ENCODE measurements around the gene APCDD1.

The APCDD1 gene

DNA sequence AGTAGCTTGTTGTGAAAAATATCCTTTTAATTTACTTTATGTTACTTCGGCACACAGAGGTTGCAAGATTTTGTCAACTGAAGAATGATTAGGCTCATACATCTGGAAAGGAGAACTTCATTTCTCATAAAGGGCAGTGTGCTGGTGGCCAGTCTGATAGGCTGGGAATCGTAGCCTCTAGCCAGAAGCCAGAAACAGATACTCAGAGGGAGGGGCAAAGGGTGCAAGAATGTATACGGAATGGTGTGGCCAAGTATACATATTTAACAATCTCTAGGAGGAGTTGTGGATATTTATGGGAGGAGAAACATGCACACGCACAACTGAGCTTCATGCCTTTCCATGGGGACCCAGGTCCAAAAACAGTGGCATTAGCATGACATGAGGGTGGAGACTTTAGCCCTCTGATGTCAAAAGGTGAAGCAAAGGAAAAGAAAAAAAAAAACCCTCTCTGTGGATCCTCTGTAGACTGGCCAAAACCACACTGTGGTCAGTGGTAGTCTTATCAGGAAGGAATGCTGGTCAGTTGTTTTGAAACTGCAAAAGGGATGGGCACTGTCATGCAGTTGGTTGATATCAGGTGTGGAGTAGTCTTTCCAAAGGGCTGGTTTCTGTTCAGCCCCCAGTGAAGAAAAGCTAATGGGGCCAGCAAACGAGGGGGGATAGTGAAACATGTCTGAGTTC is 34.9 kb upstream of the APCDD1 start:
- TF ChIP-seq, protein P1, sequence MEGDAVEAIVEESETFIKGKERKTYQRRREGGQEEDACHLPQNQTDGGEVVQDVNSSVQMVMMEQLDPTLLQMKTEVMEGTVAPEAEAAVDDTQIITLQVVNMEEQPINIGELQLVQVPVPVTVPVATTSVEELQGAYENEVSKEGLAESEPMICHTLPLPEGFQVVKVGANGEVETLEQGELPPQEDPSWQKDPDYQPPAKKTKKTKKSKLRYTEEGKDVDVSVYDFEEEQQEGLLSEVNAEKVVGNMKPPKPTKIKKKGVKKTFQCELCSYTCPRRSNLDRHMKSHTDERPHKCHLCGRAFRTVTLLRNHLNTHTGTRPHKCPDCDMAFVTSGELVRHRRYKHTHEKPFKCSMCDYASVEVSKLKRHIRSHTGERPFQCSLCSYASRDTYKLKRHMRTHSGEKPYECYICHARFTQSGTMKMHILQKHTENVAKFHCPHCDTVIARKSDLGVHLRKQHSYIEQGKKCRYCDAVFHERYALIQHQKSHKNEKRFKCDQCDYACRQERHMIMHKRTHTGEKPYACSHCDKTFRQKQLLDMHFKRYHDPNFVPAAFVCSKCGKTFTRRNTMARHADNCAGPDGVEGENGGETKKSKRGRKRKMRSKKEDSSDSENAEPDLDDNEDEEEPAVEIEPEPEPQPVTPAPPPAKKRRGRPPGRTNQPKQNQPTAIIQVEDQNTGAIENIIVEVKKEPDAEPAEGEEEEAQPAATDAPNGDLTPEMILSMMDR (IDR thresholded peaks at IDR 0.05; ENCODE audit: low read depth, low read length, poor library complexity, severe bottlenecking): no peak
- no peak for TF ChIP-seq EZH2phosphoT487 (IDR thresholded peaks at IDR 0.05; ENCODE audit: borderline replicate concordance, low read length)
- no peak overlapping the region for H3K4me2 ChIP-seq (ENCODE audit: low read length)
- no peaks in the 10 kb centered on the region for H3K36me3 ChIP-seq (ENCODE audit: control insufficient read depth, low read length)
- no peaks in the 10 kb centered on the region for H3K27me3 ChIP-seq (ENCODE audit: control insufficient read depth, low read length)
- no peaks in the 10 kb centered on the region for H3K4me1 ChIP-seq (ENCODE audit: control insufficient read depth, low read length)
- no peaks in the 10 kb centered on the region for H4K20me1 ChIP-seq (ENCODE audit: control insufficient read depth, insufficient read depth, low read depth, low read length)
- no peak overlapping the region for H3K4me3 ChIP-seq (ENCODE audit: low read length)
- H3K9me3 ChIP-seq (ENCODE audit: control insufficient read depth, insufficient read depth, low read length): no peaks in the 10 kb centered on the region
- H3K9me2 ChIP-seq (replicated peaks; ENCODE audit: control insufficient read depth, low read length): no peaks in the 10 kb centered on the region
- no peak overlapping the region for H3K27ac ChIP-seq (ENCODE audit: low read depth, low read length)
- no peaks in the 10 kb centered on the region for H3F3A ChIP-seq (ENCODE audit: control insufficient read depth, insufficient read depth)
- no peaks in the 10 kb centered on the region for H3K79me2 ChIP-seq (ENCODE audit: control insufficient read depth, low read length)

DNA sequence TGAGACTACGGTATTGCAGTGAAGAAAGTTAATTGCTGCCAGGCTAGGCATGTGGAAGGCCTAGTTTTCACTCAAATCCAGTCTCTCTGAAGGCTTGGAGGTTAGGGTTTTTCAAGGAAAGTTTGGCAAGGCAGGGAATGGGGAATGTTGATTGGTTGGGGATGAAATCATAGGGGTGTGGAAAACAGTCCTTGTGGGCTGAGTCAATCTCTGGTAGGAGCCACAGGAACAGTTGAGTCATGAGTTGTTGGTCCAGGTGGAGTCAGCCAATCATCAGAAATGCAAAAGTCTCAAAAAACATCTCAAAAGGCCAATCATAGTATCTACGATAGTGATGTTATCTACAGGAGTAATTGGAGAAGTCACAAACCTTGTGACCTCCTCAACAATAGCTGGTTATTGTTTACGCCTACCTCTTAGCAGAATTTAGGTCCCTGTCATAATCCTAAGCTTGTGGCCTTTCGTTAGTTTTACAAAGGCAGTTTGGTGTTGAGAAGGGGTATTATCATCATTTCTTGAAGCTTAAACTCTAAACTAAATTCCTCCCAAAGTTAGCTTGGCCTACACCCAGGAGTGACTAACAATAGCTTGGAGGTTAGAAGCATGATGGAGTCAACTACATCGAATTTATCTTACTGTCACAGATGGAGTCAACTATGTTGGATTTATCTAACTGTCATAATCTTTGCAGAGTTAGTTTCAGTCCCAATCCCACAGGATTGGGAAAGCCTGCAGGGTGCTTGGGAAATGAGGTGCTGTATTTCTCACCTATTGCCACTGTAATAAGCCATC is 33.7 kb upstream of the APCDD1 start:
- no peaks in the 10 kb centered on the region for H3K36me3 ChIP-seq (ENCODE audit: control insufficient read depth, low read length)
- H3K27me3 ChIP-seq (ENCODE audit: control insufficient read depth, low read length): no peaks in the 10 kb centered on the region
- no peak overlapping the region for H3K27ac ChIP-seq (ENCODE audit: low read depth, low read length)
- no peaks in the 10 kb centered on the region for H3K4me1 ChIP-seq (ENCODE audit: control insufficient read depth, low read length)
- no peaks in the 10 kb centered on the region for H4K20me1 ChIP-seq (ENCODE audit: control insufficient read depth, insufficient read depth, low read depth, low read length)
- no peaks in the 10 kb centered on the region for H3F3A ChIP-seq (ENCODE audit: control insufficient read depth, insufficient read depth)
- no peak overlapping the region for H3K4me2 ChIP-seq (ENCODE audit: low read length)
- no peaks in the 10 kb centered on the region for H3K9me3 ChIP-seq (ENCODE audit: control insufficient read depth, insufficient read depth, low read length)
- no peaks in the 10 kb centered on the region for H3K9me2 ChIP-seq (replicated peaks; ENCODE audit: control insufficient read depth, low read length)
- no peaks in the 10 kb centered on the region for H3K79me2 ChIP-seq (ENCODE audit: control insufficient read depth, low read length)
- no peak for TF ChIP-seq EZH2phosphoT487 (IDR thresholded peaks at IDR 0.05; ENCODE audit: borderline replicate concordance, low read length)
- TF ChIP-seq, protein P1 (IDR thresholded peaks at IDR 0.05; ENCODE audit: low read depth, low read length, poor library complexity, severe bottlenecking): no peak
- no peak overlapping the region for H3K4me3 ChIP-seq (ENCODE audit: low read length)

DNA sequence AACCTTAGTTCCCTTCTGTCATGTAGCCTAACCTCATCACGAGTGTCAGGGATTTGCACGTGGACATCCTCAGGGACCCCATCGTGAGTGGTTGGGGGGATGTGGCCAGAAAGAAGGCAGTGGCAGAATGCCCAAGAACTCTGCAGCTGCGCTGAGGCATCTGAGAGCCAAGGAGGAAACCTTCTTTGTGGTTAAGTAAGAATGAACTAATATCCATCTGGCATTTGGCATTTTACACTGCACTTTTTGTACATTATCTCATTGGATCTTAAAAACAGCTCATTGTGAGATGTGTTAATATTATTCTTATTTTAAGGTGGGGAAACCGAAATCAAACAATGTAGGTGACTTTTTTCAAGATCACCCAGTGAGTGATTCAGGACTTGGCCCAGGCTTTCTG is 32.6 kb upstream of the APCDD1 start:
- no peaks in the 10 kb centered on the region for H3K9me3 ChIP-seq (ENCODE audit: control insufficient read depth, insufficient read depth, low read length)
- H3K4me1 ChIP-seq (ENCODE audit: control insufficient read depth, low read length): no peaks in the 10 kb centered on the region
- H3K4me3 ChIP-seq (ENCODE audit: low read length): no peak overlapping the region
- no peaks in the 10 kb centered on the region for H3K27me3 ChIP-seq (ENCODE audit: control insufficient read depth, low read length)
- TF ChIP-seq, protein P1 (IDR thresholded peaks at IDR 0.05; ENCODE audit: low read depth, low read length, poor library complexity, severe bottlenecking): no peak
- no peak for TF ChIP-seq EZH2phosphoT487 (IDR thresholded peaks at IDR 0.05; ENCODE audit: borderline replicate concordance, low read length)
- no peaks in the 10 kb centered on the region for H3K36me3 ChIP-seq (ENCODE audit: control insufficient read depth, low read length)
- H3K79me2 ChIP-seq (ENCODE audit: control insufficient read depth, low read length): no peaks in the 10 kb centered on the region
- no peaks in the 10 kb centered on the region for H3K9me2 ChIP-seq (replicated peaks; ENCODE audit: control insufficient read depth, low read length)
- no peaks in the 10 kb centered on the region for H4K20me1 ChIP-seq (ENCODE audit: control insufficient read depth, insufficient read depth, low read depth, low read length)
- H3K27ac ChIP-seq (ENCODE audit: low read depth, low read length): no peak overlapping the region
- no peaks in the 10 kb centered on the region for H3F3A ChIP-seq (ENCODE audit: control insufficient read depth, insufficient read depth)
- H3K4me2 ChIP-seq (ENCODE audit: low read length): no peak overlapping the region
